NCI-H1417 treated with DMSO at 0.1 percent for 48 hours (cell line): Measurements from ENCODE around the gene OR2C1.

Experiments
- DNase-seq: peaks from one replicate; lab custom pipeline; 2025; lab: John Stamatoyannopoulos, UW

OR2C1 gene

GRCh38 chr16:3400446-3400778 is 44.7 kb downstream of the OR2C1 start:
- DNase-seq: no peak

GRCh38 chr16:3400779-3401688 is 45.3 kb downstream of the OR2C1 start, which contains the start of the genes ZNF174 and ZSCAN32:
Gene ZNF174 (plus strand): TSS chr16:3401215. CDS start chr16:3402005, 790 bp downstream.
Gene ZSCAN32 (minus strand): TSS chr16:3401004. CDS start chr16:3397557, 3,447 bp downstream.
- DNase-seq: peak; percentile 91

- DNase-seq: no peak
These were observed 46.2 kb downstream of the OR2C1 start for GRCh38 chr16:3401719-3402397.
